Sciatic nerve (tissue), 2 donors: ENCODE measurements around the gene ROBO3. TPM values are rescaled to one million over a fixed set of nuclear protein-coding genes. Genes with fewer than 3 reads are reported as not detected.

Experiments
- ATAC-seq: fragments of 200-7000 bp; cut with Tn5 transposase; one replicate; pipeline ENCODE4 v1.9.1; 2020; ENCODE audit warnings: mild to moderate bottlenecking, moderate library complexity
- DNase-seq: peaks from one replicate; pipeline ENCODE4 v3.0.0-alpha.2; 2020; ENCODE audit warnings: low spot score
- intact Hi-C: fragments of 100-400 bp; cut with DNase I; formaldehyde crosslinking; loops from one replicate; pipeline ENCODE4 v1.14.2; 2022
- total RNA-seq: library from RNA; stranded (reverse); fragmentation: NEBNext Ultra II Directional; extraction: Animal tissue kit (Norgen Biotek cat#: 25700); gene quantifications from one replicate; pipeline ENCODE4 v1.2.1, GENCODE V29; 2021
- donor health status: DM: no; HTN: no; CAD: no.
- donor health status: DM: no; HTN: no; CAD: no.

Gene ROBO3
- total RNA-seq, 1 donor from 2014 or later, result 36.6 TPM

- ATAC-seq, result no peak
- intact Hi-C loops, result no loop called here
- DNase-seq, result no peak
These were observed 21.2 kb downstream of the ROBO3 start for GRCh38 chr11:124886476-124886875.

GRCh38 chr11:124886978-124887666, 21.9 kb downstream of the ROBO3 start:
- DNase-seq (no peak), ATAC-seq (no peak)
- intact Hi-C loops, result no loop called here

- ATAC-seq, result no peak
- intact Hi-C loops, result no loop called here
- no peak for DNase-seq
These were observed 22.4 kb downstream of the ROBO3 start for GRCh38 chr11:124887667-124888013.

GRCh38 chr11:124889191-124890091, 24.2 kb downstream of the ROBO3 start:
- no peak for DNase-seq
- intact Hi-C loops, result no loop called here
- ATAC-seq, result no peak

GRCh38 chr11:124890151-124890550, 24.9 kb downstream of the ROBO3 start:
- intact Hi-C loops, result no loop called here
- ATAC-seq (no peak), DNase-seq (no peak)

- no peak for DNase-seq
- intact Hi-C loops, result no loop called here
- ATAC-seq, result no peak
These were observed 25.6 kb downstream of the ROBO3 start for GRCh38 chr11:124890683-124891372.

- intact Hi-C loops, result no loop called here
- peak; percentile 13 for ATAC-seq
- no peak for DNase-seq
These were observed 26.2 kb downstream of the ROBO3 start for GRCh38 chr11:124891373-124891861.

GRCh38 chr11:124892146-124892545, 26.9 kb downstream of the ROBO3 start:
- no peak for ATAC-seq
- no peak for DNase-seq
- intact Hi-C loops, result no loop called here

GRCh38 chr11:124892750-124893454, 27.7 kb downstream of the ROBO3 start:
- intact Hi-C loops, result no loop called here
- DNase-seq, result no peak
- ATAC-seq, result peak; percentile 40

- intact Hi-C loops, result no loop called here
- DNase-seq (no peak), ATAC-seq (no peak)
These were observed 28.7 kb downstream of the ROBO3 start for GRCh38 chr11:124893781-124894401.

- intact Hi-C loops, result no loop called here
- no peak for DNase-seq
- ATAC-seq, result no peak
These were observed 29.6 kb downstream of the ROBO3 start for GRCh38 chr11:124894606-124895430.

GRCh38 chr11:124895471-124895971, 30.3 kb downstream of the ROBO3 start:
- DNase-seq, result no peak
- ATAC-seq, result no peak
- intact Hi-C loops, result no loop called here

GRCh38 chr11:124896071-124896750, 31.0 kb downstream of the ROBO3 start:
- DNase-seq, result no peak
- intact Hi-C loops, result no loop called here
- ATAC-seq, result no peak

- DNase-seq (no peak), ATAC-seq (peak; percentile 24)
- intact Hi-C loops, result no loop called here
These were observed 31.7 kb downstream of the ROBO3 start for GRCh38 chr11:124896821-124897391.

- no peak for DNase-seq
- intact Hi-C loops, result no loop called here
- peak; percentile 56 for ATAC-seq
These were observed 32.5 kb downstream of the ROBO3 start, which contains the start of gene ROBO4 for GRCh38 chr11:124897674-124898262. ROBO4 (minus strand) TSS chr11:124897865; CDS start chr11:124897795, 70 bp downstream.

- no peak for ATAC-seq
- intact Hi-C loops, result no loop called here
- no peak for DNase-seq
These were observed 33.0 kb downstream of the ROBO3 start for GRCh38 chr11:124898263-124898680.
